Measurements from ENCODE around the gene UBAC1. TPM values are rescaled to one million over a fixed set of nuclear protein-coding genes. Genes with fewer than 3 reads are reported as not detected.

The UBAC1 gene
- total and polyA plus RNA-seq, 9 of the 15 experiments (the other 6 are each of a cell fraction or from before 2014, with no cell fraction given) = 94.0 to 399 (median 228) TPM

- Histone ChIP-seq H3K27ac (ENCODE audit: extremely low read depth, low read depth, low read length) (peak overlapping the region; percentile 51; the same call in 1 of the 3 replicates), H3K9ac (ENCODE audit: insufficient read depth in 1 of 2, low read depth in 2 of 2, low read length in 2 of 2) (peak overlapping the region in 1 of 2 experiments; percentile 73; a peak in 2 of 4 replicates), H3K9me3 (replicated peaks; ENCODE audit: control insufficient read depth, insufficient read depth, low read depth, low read length) (no peaks in the 10 kb centered on the region), H3K4me1 (replicated peaks in 1 of 2; ENCODE audit: control insufficient read depth in 2 of 2, insufficient read depth in 2 of 2, low read length in 2 of 2) (peaks cover 23 to 93% of the 10 kb centered on the region in 2 experiments), H3K4me2 (ENCODE audit: insufficient read depth, low read length) (peak overlapping the region; percentile 35; the same call in 1 of the 2 replicates), H3K27me3 (ENCODE audit: control insufficient read depth in 2 of 2, insufficient read depth in 2 of 2, low read length in 2 of 2) (no peaks in the 10 kb centered on the region), H3K4me3 (no peak overlapping the region), H3K9me1 (ENCODE audit: control insufficient read depth, insufficient read depth, low read length) (no peaks in the 10 kb centered on the region), H4K20me1 (replicated peaks; ENCODE audit: control insufficient read depth, insufficient read depth, low read length) (no peaks in the 10 kb centered on the region), H2AFZ (ENCODE audit: low read depth, low read length) (peak overlapping the region; percentile 14; the same call in 1 of the 2 replicates), H3K79me2 (ENCODE audit: control insufficient read depth, insufficient read depth, low read length) (no peaks in the 10 kb centered on the region), H3K36me3 (ENCODE audit: control insufficient read depth, insufficient read depth, low read length) (no peaks in the 10 kb centered on the region)
- CTCF ChIA-PET (ENCODE audit: low intra/inter-chr PET ratio) = no interaction called here
- in situ Hi-C loops (cut with MboI) (no loop called here), intact Hi-C loops (cut with micrococcal nuclease) (no loop called here)
- FAIRE-seq (peak; percentile 80), DNase-seq (ENCODE audit: extremely low read depth in 1 of 4, low spot score in 3 of 4) (peak; percentile 88 to 92 (median 90)), ATAC-seq (peak; percentile 47)
- BruUV-seq (replicated peaks) = no TSS peak
- POLR2A ChIA-PET = interaction anchor here (0.6 to 1.0 kb wide), 2 partner anchors 91 to 265 kb away, joined by 3 to 5 read pairs; no protein-coding TSS in a partner anchor
- WGBS (ENCODE audit: insufficient coverage, low coverage, missing lambda C conversion rate) = 42% methylated on average over 14 of the region's 21 CpGs
- no peak for TF ChIP-seq RBM14 (IDR thresholded peaks at IDR 0.05; ENCODE audit: borderline replicate concordance, insufficient read depth, low read depth, low read length)
- no peak for TF ChIP-seq FOSL1 (tag; conservative IDR thresholded peaks at IDR 0.05)
- TF ChIP-seq FOXO4 (CRISPR knock-in tag; IDR thresholded peaks at IDR 0.05) = no peak
- no peak for TF ChIP-seq KDM4B (IDR thresholded peaks at IDR 0.05; ENCODE audit: borderline replicate concordance in 2 of 2, low read depth in 1 of 2)
- no peak for TF ChIP-seq BACH1 (tag; IDR thresholded peaks at IDR 0.05)
- no peak for TF ChIP-seq ZFP1 (CRISPR knock-in tag; IDR thresholded peaks at IDR 0.05)
- TF ChIP-seq HDAC2 (IDR thresholded peaks at IDR 0.05) = no peak
- 0 out of 2 replicates have a peak, but pooled peaks have one; percentile 25 for TF ChIP-seq ZBTB2 (IDR thresholded peaks at IDR 0.05)
- no peak for TF ChIP-seq PRDM10 (IDR thresholded peaks at IDR 0.05; ENCODE audit: partially characterized antibody)
- no peak for TF ChIP-seq ARID2 (IDR thresholded peaks at IDR 0.05)
- no peak for TF ChIP-seq PREB (CRISPR knock-in tag; IDR thresholded peaks at IDR 0.05)
- no peak for TF ChIP-seq ELF2 (CRISPR knock-in tag; IDR thresholded peaks at IDR 0.05)
These were observed 29.6 kb upstream of the UBAC1 start for GRCh38 chr9:135990468-135991429.
